LNCAP (cell line): Measurements from ENCODE around the gene PRSS56.

Source experiments
- TF ChIP-seq, protein P1 (sequence below): fragments of 450-650 bp; IDR thresholded peaks from 2 replicates; pipeline ENCODE4 v1.5.1; 2017; ENCODE audit warnings: mild to moderate bottlenecking

The PRSS56 gene

DNA sequence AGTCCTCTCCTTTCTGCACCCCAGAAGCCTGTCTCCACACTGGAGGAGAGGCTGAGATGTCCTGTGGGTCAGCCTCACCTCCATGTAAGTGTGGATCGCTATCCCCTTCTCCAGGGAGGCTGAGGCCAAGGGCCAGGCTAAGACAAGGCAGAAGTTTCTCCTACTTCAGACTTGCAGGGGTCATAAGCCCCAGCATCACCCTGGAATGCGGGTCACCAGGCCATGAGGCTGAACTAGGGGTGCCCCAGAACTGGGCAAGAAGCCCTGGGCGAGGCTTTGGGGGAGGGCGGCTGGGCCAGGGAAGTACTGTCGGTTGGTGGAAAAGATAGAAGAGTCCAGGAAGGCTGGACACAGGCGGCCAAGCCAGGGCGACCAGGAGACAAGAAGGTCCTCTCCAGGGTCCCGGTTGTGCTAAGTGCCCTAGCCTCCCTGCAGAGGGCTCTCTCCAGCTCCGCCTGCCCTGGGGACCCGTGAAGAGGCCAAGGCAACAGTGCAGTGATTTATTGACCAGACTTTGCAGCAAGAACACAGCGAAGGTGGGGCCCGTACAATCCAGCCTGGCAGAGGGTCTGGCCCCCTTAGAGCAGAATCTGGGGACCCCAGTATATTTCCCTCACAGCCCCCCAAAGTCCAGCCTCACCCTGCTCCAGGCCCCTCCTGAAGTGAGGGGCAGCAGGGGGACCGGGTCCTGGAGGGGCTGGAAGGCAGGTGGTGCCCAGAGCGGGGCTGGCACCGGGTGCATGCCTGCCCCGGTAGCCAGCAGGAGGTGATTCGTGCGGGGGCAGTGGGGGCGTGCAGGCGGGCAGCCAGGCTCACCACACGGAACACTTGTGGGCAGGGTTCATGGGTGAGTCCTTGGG, 40.6 kb upstream of the PRSS56 start:
- TF ChIP-seq, protein P1, sequence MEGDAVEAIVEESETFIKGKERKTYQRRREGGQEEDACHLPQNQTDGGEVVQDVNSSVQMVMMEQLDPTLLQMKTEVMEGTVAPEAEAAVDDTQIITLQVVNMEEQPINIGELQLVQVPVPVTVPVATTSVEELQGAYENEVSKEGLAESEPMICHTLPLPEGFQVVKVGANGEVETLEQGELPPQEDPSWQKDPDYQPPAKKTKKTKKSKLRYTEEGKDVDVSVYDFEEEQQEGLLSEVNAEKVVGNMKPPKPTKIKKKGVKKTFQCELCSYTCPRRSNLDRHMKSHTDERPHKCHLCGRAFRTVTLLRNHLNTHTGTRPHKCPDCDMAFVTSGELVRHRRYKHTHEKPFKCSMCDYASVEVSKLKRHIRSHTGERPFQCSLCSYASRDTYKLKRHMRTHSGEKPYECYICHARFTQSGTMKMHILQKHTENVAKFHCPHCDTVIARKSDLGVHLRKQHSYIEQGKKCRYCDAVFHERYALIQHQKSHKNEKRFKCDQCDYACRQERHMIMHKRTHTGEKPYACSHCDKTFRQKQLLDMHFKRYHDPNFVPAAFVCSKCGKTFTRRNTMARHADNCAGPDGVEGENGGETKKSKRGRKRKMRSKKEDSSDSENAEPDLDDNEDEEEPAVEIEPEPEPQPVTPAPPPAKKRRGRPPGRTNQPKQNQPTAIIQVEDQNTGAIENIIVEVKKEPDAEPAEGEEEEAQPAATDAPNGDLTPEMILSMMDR, result no peak

GRCh38 chr2:232480201-232481190, 39.7 kb upstream of the PRSS56 start:
- TF ChIP-seq, protein P1, result no peak

GRCh38 chr2:232481322-232482140, 38.7 kb upstream of the PRSS56 start:
- TF ChIP-seq, protein P1, result no peak

DNA sequence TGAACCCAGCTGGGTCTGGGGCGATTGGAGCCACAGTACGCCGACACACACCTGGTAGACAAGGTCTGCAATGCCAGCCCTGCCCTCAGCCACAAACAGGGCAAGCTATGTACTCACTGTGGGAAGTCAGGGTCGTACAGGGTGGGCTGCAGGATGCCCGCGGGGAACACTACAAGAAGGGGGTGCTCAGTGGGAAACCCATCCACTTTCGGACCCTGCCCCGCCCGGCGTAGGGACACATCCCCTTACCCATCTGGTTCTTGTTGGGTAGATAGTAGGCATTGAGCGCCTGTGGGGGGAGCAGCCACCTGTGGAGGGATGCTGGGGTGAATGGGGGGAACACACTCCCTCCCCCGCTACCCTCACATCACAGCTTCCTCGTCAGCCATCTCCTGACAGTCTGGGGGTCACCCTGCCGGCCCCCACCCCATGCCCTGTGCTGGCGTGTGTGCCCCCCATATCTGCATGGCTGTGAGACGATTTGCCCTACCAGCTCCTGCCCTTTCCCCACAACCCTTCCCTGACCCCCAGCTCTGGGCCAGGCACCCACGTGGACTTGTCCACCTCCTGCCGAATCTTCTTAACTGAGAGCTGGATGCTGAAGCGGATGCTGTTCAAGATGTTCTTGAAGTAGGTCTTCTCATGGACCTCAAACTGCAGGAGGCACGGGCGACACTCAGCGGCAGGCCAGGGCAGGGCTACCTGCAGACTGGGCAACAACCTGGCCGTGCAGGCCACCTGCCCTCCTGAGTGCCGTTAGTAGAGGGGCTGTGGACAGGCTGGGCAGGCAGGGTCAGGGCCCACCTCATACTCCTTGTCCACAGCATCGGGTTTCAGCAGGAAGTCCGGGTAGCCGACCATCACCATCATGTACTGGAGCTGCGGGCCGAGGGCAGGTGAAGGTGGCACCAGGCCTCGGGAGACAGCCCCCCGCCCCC, 37.6 kb upstream of the PRSS56 start:
- TF ChIP-seq, protein P1, result no peak

- TF ChIP-seq, protein P1, result no peak
Observed at GRCh38 chr2:232483311-232483922, 36.8 kb upstream of the PRSS56 start.

DNA sequence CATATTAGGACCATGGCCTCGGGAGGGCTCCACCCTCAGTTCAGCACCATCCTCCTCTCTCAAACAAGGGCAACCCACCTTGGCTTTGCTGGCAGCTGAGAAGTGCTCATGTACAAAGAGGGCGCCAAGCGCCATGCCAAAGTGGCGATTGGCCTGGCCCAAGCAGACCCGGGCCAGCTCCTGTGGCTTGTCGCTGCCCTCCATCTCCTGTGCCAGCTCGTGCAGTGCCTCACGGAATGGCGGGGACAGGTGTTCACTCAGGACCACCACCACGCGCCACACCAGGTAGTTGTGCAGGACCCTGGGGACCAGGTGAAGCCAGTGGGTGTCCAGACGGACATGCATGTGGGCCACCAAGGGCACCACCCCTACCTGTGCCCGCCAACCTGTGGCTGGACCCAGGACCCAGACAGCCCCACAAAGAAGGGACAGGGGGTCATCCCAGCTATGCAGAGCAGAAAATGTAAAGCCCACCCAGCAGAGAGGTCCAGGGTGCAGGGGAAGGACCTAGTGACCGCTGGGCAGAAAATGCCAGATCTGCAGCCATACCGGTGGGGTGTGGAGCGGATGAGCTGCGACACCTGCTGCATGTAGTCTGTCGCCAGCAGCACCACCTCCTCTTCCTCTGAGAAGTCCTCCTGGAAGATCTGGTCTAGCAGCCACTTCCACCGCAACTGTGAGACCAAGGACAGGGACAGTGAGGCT, 36.1 kb upstream of the PRSS56 start:
- TF ChIP-seq, protein P1, result no peak
